Kidney glomerular epithelial cell (primary cell): ENCODE results near the gene FXYD7.
"Not testable (repeated sequence)": the region's sequence is repeated elsewhere in the genome, so short reads cannot be mapped to it uniquely, and the experiment has no call there.

ENCODE experiments used
- DNase-seq: peaks from one replicate; lab custom pipeline; 2025; lab: John Stamatoyannopoulos, UW

Gene FXYD7

DNA sequence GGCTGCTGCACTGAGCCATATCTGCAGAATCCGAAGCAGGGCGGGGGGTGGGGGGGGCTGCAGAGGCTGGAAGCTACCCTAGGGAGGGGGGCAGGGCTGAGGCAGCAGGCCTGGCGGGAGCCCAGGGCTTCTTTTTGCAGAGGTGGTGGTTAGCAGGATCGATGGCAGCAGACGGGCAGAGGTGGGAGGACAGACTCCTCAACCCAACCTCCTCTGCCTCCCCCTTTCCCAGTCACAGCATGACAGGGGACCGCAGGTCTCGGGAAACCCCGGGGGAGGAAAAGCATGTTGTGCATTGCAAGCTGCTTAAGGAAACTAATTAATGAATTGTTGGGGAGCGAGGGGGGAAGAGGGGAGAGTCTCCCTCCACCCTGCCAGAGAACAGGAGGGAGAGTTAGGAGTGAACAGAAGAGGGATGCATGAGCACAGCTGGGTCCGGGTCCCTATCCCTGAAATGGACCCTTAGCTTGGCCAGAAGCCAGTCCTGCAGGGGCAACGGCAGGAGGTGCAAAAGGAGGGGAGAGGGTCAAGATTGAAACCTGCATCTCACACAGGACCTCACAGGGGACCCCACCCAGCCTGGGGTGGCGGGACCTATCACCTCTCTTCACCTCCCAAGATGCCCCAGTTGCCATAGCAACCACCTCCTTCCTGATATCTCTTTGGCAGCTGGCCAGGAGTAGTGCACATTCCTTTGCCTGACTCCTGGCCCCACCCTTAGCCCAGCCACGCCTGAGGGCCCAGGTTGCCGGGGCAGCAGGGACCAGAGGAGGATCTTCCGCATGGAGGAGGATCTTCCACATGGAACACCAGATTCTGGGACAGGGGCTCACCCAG is 1.8 kb downstream of the FXYD7 start:
- peak; percentile 86 for DNase-seq

- no peak for DNase-seq
Observed at GRCh38 chr19:35146746-35147459, 3.8 kb downstream of the FXYD7 start.

- no peak for DNase-seq
Observed at GRCh38 chr19:35149463-35149862, 6.4 kb downstream of the FXYD7 start.

DNA sequence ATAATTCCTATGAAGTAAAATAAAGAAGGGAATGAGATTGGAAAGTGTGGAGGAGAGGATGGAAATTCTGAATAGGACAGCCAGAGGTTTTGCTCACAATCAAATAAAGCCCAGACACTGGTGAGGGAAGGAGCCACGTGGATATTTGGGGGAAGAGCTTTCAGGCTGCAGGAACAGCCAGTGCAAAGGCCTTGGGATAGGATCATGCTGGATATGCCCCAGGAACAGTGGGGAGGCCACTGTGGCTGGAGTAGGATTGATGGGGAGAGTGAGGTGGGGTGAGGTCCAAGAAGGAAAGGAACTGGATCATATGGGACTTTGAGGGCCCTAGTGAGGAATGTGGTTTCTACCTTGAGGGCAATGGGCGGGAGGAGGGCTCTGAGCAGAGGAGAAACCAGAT is 7.4 kb downstream of the FXYD7 start:
- no peak for DNase-seq

GRCh38 chr19:35151273-35152065 is 8.4 kb downstream of the FXYD7 start:
- DNase-seq = no peak

DNA sequence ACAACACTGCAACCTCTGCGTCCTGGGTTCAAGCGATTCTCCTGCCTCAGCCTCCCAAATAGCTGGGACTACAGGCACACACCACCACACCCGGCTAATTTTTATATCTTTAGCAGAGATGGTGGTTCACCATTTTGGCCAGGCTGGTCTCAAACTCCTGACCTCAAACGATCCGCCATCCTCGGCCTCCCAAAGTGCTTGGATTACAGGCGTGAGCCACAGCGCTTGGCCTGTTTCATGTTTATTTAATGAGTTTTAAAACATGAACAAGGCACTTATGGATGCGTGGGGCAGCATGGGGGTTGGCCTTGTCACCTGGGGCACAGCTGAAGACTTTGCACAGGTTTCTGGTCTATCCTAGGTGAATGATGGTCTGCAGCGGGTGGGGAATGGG is 10.1 kb downstream of the FXYD7 start:
- not testable (repeated sequence) for DNase-seq

DNA sequence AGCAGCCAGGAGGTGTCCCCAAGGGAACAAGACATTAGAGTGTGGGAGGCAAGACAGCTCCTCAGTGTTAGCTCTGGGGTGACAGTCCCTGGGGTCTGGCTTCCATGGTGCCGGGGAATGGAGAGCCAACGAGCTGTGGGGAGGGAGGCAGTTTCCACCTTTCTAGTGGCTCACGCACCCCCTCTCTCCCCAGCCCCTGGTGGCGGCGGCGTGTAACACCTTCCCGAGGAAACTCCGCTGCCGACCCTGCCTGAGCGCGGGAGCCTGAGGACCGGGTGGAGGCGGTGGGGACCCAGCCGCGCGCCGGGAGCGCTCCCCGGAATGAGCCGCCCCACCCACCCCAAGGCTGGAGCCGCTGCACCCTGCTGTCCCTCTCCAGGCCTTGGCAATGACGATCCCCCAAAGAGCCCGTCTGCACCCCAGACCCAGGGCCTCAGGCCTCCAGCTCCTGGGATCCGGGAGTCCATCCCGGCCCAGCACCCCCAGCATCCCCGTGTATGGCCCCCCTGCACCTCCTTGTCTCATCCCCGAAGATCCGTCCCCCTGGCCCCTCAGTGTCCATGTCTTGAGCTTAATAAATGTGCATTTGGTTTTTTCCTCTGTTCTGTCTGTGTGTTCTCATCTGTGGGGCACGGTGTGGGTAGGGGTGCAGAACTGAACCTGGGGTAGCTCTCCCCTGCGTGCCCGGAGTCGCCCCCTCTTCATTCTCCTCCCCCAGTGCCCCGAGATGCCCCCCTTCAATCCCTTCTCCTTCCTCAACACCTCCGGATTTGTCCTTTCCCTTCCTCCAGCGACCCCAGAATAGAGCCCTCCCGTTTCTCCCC is 10.9 kb downstream of the FXYD7 start:
- no peak for DNase-seq

DNA sequence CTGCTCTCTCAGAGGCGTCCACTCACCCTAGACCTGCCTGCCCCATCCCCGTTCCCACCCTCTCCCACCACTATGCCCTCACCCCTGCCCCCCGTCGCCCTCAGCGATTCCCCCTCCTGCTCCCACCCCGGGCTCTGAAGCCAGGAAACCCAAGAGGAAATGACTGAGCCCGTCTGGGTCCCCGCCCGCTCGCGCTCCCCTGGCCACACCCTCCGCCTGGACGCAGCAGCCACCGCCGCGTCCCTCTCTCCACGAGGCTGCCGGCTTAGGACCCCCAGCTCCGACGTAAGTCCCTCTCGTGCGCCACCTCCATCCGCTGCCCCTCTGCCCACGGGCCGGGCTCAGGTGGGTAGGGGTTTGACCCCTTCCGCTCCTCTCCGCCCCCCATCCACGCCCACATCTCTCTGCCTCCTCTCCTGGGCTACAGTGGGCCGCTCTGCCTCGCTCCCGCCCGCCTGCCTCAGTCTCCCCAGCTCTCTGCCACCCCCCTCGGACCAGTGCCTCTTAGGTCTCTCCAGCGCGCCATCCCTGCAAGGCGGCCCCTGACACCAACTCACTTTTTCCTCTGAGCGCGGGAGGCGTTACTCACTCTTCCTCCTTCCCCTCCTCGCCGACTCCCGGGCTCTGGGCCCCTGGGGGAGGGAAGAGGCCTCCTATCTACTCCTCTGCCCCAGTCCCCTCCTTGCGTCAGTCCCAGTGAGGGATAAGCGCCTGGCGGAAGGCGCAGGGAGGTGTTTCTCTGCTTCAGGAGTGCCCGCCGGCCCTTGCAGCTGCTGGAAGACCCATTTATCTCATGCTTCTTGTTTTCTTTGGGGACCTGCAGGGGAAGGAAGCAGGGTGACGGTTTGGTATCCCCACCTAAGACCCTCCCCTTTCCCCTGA is 11.7 kb downstream of the FXYD7 start, which contains the start of gene FXYD5:
TSS of gene FXYD5 (plus strand) at position 211 of the 882 bp plus-strand sequence. CDS start 816 bp downstream, outside the sequence.
- DNase-seq = peak; percentile 6

DNA sequence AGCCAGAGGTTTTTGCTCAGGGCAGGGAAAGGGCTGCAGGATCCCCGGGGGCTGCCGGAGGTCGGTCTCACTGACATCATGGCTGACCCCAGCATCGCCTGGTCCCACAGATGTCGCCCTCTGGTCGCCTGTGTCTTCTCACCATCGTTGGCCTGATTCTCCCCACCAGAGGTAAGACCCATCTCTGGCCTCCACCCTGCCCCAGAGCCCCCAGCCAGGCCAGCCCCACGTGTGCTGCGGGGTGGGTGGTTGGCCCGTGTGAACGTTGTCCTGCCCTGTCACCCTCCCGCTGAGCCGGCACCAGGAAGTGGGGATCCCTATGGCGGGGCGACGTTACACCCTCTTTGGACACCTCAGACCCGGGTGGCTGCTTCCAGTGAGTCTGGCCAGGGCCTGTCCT is 12.4 kb downstream of the FXYD7 start:
- DNase-seq = no peak

DNA sequence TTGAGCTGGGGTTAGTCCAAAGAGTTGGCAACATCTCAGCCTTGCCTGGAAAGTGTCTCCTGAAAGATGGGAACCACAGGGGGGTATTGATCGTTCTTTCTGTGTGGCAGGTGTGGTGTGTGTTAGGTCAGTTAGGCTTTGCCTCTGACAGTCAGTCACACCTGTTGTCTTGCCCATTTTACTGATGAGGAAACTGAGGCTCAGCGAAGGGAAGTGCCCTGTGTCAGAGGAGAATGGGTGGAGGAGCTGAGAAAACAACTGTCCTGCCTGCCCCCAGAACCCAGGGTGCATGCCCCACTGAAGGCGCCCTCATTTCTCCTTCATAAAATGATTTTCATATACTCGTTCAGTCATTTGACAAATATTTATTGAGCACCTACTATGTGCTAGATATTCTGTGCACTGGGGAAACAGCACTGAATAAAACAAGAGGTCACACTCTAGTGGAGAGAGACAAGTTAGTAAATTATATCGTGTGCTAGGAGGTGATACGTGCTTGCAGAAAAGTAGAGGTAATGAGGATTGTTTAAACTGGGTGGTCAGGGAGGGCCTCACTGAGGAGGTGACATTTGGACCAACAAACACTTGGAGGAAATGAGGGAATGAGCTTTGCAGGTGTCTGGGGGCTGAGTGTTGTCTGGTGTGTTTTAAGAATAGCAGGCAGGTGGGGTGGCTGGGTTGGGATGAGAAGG is 13.1 kb downstream of the FXYD7 start:
- DNase-seq = no peak

DNA sequence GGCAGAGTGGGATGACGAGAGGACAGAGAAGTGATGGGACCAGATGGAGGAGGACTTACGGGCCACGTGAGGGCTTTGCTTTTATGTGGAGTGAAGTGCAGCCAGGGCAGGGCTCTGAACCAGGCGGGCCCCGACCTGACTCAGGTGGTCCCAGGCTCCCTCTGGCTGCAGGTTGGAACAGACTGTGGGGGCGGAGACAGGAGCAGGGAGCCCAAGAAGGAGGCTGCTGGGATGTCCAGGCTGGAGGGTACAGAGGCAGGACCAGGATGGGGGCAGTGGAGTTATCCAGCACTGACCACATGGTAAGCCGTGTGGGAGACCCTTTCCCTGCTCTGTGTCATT is 13.6 kb downstream of the FXYD7 start:
- DNase-seq = no peak

- DNase-seq = no peak
Observed at GRCh38 chr19:35157431-35157830, 14.4 kb downstream of the FXYD7 start.

GRCh38 chr19:35159606-35160005 is 16.6 kb downstream of the FXYD7 start:
- no peak for DNase-seq

DNA sequence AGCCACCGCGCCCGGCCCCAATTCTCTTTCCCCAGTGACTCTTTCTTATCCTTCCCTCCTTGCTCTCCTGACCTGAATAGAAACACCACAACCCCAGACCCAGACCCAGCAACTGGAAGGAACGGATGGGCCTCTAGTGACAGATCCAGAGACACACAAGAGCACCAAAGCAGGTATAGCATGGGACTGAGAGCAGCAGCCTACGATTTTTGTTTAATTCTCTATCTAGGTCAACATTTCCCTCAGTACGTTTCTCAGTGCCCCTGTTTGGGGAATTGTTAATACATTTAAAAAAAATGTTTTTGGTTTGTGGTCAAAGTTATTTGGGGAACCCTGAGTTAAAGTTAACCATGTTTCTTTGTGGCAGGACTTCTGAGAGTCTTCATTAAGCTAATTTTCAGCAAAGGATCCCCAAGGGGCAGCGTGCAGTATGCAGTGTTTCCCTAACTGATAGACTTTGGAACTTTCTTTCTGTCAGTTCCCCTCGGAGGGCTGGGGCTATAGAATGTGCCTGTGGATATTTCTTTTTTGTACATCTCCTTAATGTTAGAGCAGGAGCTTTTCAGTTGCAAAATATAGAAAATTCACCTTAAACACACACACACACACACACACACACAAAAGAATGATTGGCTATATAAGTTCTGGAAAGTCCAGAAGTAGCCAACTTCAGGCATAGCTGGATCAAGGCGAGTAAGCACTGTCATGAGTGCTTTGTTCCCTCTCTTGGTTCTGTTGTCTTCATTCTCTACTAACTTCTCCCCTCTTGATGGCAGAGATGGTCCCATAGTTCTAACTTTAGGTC is 17.8 kb downstream of the FXYD7 start:
- no peak for DNase-seq

- no peak for DNase-seq
Observed at GRCh38 chr19:35161434-35161743, 18.3 kb downstream of the FXYD7 start.

DNA sequence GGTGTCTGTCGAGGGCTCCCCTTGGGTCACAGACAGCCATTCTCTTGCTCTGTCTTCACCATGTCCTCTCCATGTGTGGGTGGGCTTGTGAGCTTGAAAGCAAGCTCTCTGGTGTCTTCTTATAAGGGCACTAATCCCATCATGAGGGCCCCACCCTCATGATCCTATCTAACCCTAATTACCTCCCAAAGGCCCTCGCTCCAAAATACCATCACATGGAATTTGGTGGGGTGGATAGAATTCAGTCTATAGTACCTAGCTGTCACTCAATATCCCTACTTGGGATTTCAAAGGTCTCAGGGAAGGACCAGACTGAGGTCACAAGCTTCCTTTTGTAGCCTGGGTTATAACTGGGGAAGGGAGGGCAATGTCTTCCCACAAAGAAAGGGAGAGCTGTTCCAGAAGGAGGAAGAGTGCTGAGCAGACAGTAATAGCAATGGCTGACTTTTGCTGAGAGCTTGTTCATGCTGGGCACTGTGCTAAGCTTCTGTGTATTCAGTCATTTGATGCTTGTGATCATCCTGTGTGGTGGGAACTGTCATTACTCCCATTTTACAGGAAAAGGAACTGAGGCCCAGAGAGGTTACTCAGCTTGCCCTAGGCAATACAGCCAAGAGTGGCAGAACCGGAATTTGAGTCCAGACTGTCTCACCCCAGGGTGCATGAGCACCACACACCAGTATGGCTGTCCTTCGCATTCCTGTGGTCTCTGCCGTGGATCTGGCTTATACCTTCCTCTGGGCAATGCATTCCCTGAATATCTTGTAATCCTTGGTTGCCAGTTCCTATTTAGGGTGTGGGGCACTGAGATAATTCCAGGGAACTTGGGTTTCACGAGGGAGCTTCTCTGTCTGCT is 19.6 kb downstream of the FXYD7 start:
- DNase-seq = no peak

- DNase-seq = no peak
Observed at GRCh38 chr19:35164418-35164817, 21.4 kb downstream of the FXYD7 start.
